ENCODE data around the gene EGFR. TPM values are rescaled to one million over a fixed set of nuclear protein-coding genes. Genes with fewer than 3 reads are reported as not detected.

Gene EGFR
- total and polyA plus RNA-seq, 2 experiments from 2014 or later, result 0.51 to 0.57 TPM

DNA sequence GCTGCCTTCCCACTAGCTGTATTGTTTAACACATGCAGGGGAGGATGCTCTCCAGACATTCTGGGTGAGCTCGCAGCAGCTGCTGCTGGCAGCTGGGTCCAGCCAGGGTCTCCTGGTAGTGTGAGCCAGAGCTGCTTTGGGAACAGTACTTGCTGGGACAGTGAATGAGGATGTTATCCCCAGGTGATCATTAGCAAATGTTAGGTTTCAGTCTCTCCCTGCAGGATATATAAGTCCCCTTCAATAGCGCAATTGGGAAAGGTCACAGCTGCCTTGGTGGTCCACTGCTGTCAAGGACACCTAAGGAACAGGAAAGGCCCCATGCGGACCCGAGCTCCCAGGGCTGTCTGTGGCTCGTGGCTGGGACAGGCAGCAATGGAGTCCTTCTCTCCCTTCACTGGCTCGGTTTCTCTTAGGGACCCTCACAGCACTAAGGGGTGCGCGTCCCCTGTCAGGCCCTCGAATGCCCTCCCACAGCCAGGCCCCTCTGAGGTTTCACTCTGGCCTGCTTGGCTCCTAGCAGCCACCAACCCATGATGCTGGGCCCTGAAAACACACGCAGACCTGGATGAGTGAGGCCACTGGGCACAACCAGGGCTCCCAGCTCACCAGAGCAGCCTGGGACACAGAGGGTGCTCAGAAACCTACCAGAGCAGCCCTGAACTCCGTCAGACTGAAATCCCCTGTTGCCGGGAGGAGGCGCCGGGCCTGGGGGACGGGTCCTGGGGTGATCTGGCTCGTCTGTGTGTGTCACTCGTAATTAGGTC, 173.3 kb downstream of the EGFR start:
- no peaks in the 10 kb centered on the region for H3K27me3 ChIP-seq
- TF ChIP-seq, protein P1, sequence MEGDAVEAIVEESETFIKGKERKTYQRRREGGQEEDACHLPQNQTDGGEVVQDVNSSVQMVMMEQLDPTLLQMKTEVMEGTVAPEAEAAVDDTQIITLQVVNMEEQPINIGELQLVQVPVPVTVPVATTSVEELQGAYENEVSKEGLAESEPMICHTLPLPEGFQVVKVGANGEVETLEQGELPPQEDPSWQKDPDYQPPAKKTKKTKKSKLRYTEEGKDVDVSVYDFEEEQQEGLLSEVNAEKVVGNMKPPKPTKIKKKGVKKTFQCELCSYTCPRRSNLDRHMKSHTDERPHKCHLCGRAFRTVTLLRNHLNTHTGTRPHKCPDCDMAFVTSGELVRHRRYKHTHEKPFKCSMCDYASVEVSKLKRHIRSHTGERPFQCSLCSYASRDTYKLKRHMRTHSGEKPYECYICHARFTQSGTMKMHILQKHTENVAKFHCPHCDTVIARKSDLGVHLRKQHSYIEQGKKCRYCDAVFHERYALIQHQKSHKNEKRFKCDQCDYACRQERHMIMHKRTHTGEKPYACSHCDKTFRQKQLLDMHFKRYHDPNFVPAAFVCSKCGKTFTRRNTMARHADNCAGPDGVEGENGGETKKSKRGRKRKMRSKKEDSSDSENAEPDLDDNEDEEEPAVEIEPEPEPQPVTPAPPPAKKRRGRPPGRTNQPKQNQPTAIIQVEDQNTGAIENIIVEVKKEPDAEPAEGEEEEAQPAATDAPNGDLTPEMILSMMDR (IDR thresholded peaks at IDR 0.05; ENCODE audit: low read depth, low read length), result peak; percentile 23
- no peak overlapping the region for H3K4me3 ChIP-seq
- no peak for DNase-seq (ENCODE audit: low read depth in 1 of 2, low spot score in 1 of 2)
- no peaks in the 10 kb centered on the region for H3K36me3 ChIP-seq
- no peaks in the 10 kb centered on the region for H3K9me3 ChIP-seq (ENCODE audit: low read depth)
- no peak overlapping the region for H3K27ac ChIP-seq
- peaks cover 4% of the 10 kb centered on the region for H3K4me1 ChIP-seq (ENCODE audit: low read depth)

DNA sequence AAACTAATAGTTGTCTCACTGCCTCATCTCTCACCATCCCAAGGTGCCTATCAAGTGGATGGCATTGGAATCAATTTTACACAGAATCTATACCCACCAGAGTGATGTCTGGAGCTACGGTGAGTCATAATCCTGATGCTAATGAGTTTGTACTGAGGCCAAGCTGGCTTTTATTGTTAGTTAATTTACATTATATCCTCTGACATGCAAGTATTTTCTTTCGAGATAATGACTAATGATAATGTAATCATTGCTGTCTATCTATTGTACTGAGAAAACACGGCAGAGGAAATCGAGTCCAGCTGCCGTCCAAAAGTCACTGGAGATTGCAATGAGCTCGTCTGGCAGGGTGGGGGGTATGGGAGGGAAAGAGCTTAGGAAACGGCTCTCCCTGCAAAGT, 173.9 kb downstream of the EGFR start:
- H3K36me3 ChIP-seq, result no peaks in the 10 kb centered on the region
- DNase-seq (ENCODE audit: low read depth in 1 of 2, low spot score in 1 of 2), result peak in 1 of 2 donors; percentile 43
- H3K4me1 ChIP-seq (ENCODE audit: low read depth), result peaks cover 4% of the 10 kb centered on the region
- TF ChIP-seq, protein P1 (IDR thresholded peaks at IDR 0.05; ENCODE audit: low read depth, low read length), result no peak
- no peaks in the 10 kb centered on the region for H3K27me3 ChIP-seq
- no peak overlapping the region for H3K4me3 ChIP-seq
- no peak overlapping the region for H3K27ac ChIP-seq
- H3K9me3 ChIP-seq (ENCODE audit: low read depth), result no peaks in the 10 kb centered on the region

DNA sequence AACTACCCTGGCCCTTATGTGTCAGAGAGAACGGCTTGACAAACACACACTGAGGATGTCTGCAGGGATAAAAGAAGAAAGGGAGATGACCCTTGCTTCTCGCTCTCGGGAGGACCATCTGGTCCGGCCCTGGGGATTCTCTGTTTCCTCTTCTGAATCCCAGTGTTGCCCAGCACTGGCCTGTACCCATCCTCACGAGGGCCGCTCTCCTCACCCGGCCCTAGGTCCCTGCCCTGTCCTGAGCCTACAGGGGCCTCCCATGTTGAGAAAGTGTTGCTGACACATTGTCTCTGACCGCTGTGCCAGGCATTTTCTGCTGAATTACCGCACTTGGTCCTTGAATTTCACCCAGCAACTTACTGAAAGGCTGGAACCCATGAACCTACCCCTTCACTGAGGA, 174.4 kb downstream of the EGFR start:
- H3K4me1 ChIP-seq (ENCODE audit: low read depth), result peaks cover 3% of the 10 kb centered on the region
- H3K36me3 ChIP-seq, result no peaks in the 10 kb centered on the region
- no peak overlapping the region for H3K27ac ChIP-seq
- DNase-seq (ENCODE audit: low read depth in 1 of 2, low spot score in 1 of 2), result no peak
- no peaks in the 10 kb centered on the region for H3K27me3 ChIP-seq
- H3K9me3 ChIP-seq (ENCODE audit: low read depth), result no peaks in the 10 kb centered on the region
- no peak overlapping the region for H3K4me3 ChIP-seq
- TF ChIP-seq, protein P1 (IDR thresholded peaks at IDR 0.05; ENCODE audit: low read depth, low read length), result no peak

GRCh38 chr7:55194522-55194921, 175.7 kb downstream of the EGFR start:
- no peak for DNase-seq (ENCODE audit: low read depth in 1 of 2, low spot score in 1 of 2)

GRCh38 chr7:55198634-55199392, 180.0 kb downstream of the EGFR start:
- TF ChIP-seq, protein P1 (IDR thresholded peaks at IDR 0.05; ENCODE audit: low read depth, low read length), result no peak
- Histone ChIP-seq H3K9me3 (ENCODE audit: low read depth) (no peaks in the 10 kb centered on the region), H3K27me3 (no peaks in the 10 kb centered on the region), H3K4me1 (ENCODE audit: low read depth) (no peaks in the 10 kb centered on the region), H3K27ac (no peak overlapping the region), H3K4me3 (no peak overlapping the region), H3K36me3 (no peaks in the 10 kb centered on the region)
- DNase-seq (ENCODE audit: low read depth in 1 of 2, low spot score in 1 of 2), result no peak

More at GRCh38 chr7:55194522-55194921, 175.7 kb downstream of the EGFR start:
- no peak overlapping the region for H3K27ac ChIP-seq
- H3K4me1 ChIP-seq (ENCODE audit: low read depth), result no peaks in the 10 kb centered on the region
- no peak overlapping the region for H3K4me3 ChIP-seq
- H3K36me3 ChIP-seq, result no peaks in the 10 kb centered on the region
- H3K9me3 ChIP-seq (ENCODE audit: low read depth), result no peaks in the 10 kb centered on the region
- TF ChIP-seq, protein P1 (IDR thresholded peaks at IDR 0.05; ENCODE audit: low read depth, low read length), result no peak
- H3K27me3 ChIP-seq, result no peaks in the 10 kb centered on the region

Measured in cardiac muscle cell (in vitro differentiated cells and primary cell).